GM21737 (cell line): ENCODE data around the gene SNPH.
"Not testable (repeated sequence)": the region's sequence is repeated elsewhere in the genome, so short reads cannot be mapped to it uniquely, and the experiment has no call there.

Source experiments
- ATAC-seq: cut with Tn5 transposase; IDR thresholded peaks from one replicate; pipeline ENCODE4 v1.9.1; 2021; ENCODE audit warnings: mild to moderate bottlenecking, moderate library complexity; ENCODE audit not compliant: unreplicated experiment

SNPH gene

GRCh38 chr20:1266167-1266973, at the start of gene SNPH:
Gene SNPH, plus strand, starts transcription at chr20:1266294. Its CDS starts 29,946 bp downstream, at chr20:1296240.
- ATAC-seq = no peak

DNA sequence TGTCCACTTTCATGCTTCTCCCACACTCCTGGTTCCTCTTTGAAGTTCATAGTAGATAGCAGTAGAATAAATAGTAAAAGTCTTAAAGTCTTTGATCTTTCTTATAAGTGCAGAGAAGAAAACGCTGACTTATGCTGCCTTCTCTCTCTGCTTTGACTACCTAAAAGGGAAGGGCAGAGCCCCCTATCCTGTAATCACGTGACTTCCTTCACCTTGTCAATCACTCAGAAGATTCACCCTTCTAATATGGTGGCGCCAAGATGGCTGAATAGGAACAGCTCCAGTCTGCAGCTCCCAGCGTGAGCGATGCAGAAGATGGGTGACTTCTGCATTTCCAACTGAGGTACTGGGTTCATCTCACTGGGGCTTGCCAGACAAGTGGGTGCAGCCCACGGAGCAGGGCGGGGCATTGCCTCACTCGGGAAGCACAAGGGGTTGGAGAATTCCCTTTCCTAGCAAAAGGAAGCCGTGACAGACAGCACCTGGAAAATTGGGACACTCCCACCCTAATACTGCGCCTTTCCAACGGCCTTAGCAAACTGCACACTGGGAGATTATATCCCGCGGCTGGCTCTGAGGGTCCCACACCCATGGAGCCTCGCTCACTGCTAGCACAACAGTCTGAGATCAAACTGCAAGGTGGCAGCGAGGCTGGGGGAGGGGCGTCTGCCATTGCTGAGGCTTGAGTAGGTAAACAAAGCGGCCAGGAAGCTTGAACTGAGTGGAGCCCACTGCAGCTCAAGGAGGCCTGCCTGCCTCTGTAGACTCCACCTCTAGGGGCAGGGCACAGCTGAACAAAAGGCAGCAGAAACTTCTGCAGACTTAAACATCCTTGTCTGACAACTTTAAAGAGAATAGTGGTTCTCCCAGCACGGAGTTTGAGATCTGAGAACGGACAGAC, 49.3 kb upstream of the SNPH start:
- ATAC-seq = not testable (repeated sequence)

- not testable (repeated sequence) for ATAC-seq
Measured at GRCh38 chr20:1222750-1223149, 43.3 kb upstream of the SNPH start.

- ATAC-seq = no peak
Measured at GRCh38 chr20:1224205-1224890, 41.7 kb upstream of the SNPH start.

- no peak for ATAC-seq
Measured at GRCh38 chr20:1225263-1225782, 40.8 kb upstream of the SNPH start.

- no peak for ATAC-seq
Measured at GRCh38 chr20:1225783-1226654, 40.1 kb upstream of the SNPH start, which contains the start of gene RAD21L1. Gene RAD21L1, plus strand, starts transcription at chr20:1226044. Its CDS starts 2,410 bp downstream, at chr20:1228454.

- no peak for ATAC-seq
Measured at GRCh38 chr20:1229541-1229940, 36.6 kb upstream of the SNPH start.

DNA sequence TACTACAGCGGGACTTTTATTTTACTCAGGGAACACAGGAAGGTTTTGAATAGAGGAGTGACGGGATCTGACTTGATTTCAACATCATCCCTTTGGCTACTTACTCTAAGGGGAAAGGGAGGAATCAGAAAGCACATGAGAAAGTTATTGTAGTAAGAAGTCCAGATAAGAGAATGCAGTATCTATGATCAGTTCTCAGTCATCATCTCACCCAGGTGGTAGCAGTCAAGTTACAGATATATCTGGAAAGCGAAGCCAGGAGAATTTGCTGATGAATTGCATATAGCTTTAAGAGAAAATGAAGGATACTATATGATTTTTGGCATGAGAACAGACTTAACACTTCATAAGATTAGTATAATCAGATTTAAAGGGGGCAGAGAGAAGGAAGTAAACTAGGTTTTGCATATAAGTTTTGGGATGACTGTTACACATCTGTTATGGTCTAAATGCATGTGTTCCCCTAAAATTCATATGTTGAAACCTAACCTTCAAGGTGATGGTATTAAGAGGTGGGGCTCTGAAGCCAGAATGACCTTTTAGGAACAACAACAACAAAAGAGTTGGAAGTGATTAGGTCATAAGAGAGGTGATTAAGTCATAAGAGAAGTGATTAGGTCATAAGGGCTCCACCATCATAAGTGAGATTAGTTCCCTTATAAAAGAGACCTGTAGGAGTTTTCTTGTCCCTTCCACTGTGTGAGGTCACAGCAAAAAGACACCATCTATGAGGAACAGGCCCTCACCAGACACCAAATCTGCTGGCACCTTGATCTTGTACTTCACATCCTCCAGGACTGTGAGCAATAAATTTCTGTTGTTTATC, 33.6 kb upstream of the SNPH start:
- ATAC-seq = no peak

- ATAC-seq = no peak
Measured at GRCh38 chr20:1240549-1240948, 25.5 kb upstream of the SNPH start.

GRCh38 chr20:1241456-1241855, 24.6 kb upstream of the SNPH start:
- ATAC-seq = no peak

DNA sequence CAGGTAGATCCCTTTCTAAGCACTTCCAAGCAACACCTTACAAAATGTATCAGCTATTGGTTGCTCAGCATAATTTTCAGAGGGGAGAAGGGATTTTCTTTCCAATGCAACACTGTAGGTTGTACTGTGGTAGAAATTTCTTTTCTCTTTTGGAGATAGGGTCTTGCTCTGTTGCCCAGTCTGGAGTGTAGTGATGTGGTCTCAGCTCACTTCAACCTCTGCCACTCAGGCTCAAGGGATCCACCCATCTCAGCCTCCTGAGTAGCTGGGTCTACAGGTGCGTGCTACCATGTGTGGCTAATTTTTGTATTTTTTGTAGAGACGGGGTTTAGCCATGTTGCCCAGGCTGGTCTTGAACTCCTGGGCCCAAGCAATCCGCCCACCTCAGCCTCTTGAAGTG, 24.0 kb upstream of the SNPH start:
- ATAC-seq = no peak

GRCh38 chr20:1242530-1242929, 23.6 kb upstream of the SNPH start:
- no peak for ATAC-seq

DNA sequence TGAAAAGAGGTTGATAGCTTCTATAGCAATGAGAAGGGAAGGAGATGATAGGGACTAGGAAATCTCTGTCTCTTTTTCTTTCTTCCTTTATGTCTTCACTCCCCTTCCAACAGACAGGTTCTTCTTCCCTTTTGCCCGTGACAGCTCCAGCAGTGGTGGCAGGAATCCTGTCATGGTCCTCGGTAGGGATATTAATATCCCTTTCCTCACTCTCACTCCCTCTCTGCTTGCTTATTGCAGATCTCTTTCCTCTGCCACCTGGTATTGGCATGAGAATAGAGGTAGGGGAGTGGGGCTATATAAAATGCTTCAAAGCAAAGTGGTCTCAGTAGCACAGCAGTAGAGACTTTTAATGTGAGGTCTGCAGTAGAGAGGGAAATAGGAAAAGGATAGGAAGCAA, 20.5 kb upstream of the SNPH start:
- ATAC-seq = no peak

GRCh38 chr20:1247689-1248088, 18.4 kb upstream of the SNPH start:
- ATAC-seq = no peak

DNA sequence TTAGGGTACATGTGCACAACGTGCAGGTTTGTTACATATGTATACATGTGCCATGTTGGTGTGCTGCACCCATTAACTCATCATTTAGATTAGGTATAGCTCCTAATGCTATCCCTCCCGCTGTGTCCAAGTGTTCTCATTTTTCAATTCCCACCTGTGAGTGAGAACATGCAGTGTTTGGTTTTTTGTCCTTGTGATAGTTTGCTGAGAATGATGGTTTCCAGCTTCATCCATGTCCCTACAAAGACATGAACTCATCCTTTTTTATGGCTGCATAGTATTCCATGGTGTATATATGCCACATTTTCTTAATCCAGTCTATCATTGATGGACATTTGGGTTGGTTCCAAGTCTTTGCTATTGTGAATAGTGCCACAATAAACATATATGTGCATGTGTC, 15.8 kb upstream of the SNPH start:
- ATAC-seq = not testable (repeated sequence)

DNA sequence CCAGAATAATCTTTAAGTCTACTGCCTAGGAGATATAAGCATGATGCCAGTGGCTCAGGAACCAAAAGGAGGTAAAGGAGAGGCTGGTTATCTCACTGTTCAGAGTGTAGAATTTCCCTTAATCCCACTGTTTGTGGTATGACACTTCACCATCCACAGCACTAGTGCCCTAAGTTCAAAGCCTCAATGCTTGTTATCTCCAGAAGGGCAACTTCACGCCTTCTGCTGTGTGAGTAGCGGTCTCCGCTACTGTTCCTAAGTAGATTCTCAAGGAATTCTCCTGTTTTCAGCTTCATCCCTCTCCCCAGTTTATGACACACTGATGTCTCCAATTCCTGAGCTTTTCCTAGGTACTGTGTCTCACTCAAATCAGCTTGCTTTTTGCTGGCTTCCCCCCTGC, 13.7 kb upstream of the SNPH start:
- no peak for ATAC-seq

- ATAC-seq = no peak
Measured at GRCh38 chr20:1254254-1254653, 11.8 kb upstream of the SNPH start.

- no peak for ATAC-seq
Measured at GRCh38 chr20:1255675-1256074, 10.4 kb upstream of the SNPH start.

DNA sequence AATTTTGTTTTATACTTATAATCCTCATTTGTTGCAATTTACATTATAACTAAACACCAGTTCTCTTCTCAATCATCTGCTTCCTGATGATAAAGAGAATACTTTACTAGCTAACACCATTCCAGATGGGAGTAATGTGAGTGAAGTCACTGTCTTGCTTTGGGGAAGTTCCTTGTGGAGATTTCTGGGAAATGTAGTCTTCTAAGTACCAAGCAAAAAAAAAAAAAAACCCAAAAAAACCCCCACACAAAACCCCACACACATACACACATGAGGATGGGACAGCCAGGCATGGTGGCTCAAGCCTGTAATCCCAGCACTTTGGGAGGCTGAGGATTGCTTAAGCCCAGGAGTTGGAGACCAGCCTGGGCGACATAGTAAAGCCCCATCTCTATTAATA, 2.2 kb upstream of the SNPH start:
- ATAC-seq = no peak
